Thyroid gland (tissue), 4 donors: Measurements from ENCODE around the gene BZW2.

Source experiments
- POLR2A ChIP-seq, 2 donors: fragments of 450-650 bp; IDR thresholded peaks; one replicate each; pipeline ENCODE4 v1.6.1; 2017; ENCODE audit warnings: antibody characterized with exemption in 2 of 2, mild to moderate bottlenecking in 2 of 2, moderate library complexity in 1 of 2
- TF ChIP-seq, protein P1 (sequence below), 6 experiments: fragments of 200-600 bp in 3 of 6; fragments of 450-650 bp in 3 of 6; sonication (generic) in 3 of 6; IDR thresholded peaks; one replicate each; pipeline ENCODE4 v1.5.1; 2016 to 2019; ENCODE audit warnings: antibody characterized with exemption in 6 of 6, mild to moderate bottlenecking in 2 of 6, inconsistent platforms in 1 of 6, moderate library complexity in 1 of 6

DNA sequence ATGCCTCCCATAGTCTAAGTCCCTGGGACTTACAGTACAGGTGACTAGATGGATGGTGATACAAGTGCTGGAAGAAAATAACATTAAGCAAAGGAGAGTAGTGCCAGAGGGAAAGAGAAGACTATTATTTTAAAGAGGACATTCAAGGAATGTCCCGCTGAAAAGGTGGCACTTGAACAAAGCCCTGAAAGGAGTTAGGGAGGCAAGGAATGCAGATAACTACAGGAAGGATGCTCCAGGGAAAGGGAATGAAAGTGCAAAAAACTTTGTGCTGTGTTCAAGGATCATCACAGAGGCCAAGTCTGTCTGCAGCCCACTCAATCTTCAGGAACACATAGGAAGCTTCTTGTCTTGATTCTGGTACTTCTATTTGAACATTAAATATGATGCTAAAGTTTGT lies 15.3 kb upstream of the BZW2 start:
- TF ChIP-seq, protein P1, sequence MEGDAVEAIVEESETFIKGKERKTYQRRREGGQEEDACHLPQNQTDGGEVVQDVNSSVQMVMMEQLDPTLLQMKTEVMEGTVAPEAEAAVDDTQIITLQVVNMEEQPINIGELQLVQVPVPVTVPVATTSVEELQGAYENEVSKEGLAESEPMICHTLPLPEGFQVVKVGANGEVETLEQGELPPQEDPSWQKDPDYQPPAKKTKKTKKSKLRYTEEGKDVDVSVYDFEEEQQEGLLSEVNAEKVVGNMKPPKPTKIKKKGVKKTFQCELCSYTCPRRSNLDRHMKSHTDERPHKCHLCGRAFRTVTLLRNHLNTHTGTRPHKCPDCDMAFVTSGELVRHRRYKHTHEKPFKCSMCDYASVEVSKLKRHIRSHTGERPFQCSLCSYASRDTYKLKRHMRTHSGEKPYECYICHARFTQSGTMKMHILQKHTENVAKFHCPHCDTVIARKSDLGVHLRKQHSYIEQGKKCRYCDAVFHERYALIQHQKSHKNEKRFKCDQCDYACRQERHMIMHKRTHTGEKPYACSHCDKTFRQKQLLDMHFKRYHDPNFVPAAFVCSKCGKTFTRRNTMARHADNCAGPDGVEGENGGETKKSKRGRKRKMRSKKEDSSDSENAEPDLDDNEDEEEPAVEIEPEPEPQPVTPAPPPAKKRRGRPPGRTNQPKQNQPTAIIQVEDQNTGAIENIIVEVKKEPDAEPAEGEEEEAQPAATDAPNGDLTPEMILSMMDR (IDR thresholded peaks at IDR 0.05): no peak
- no peak for TF ChIP-seq POLR2A (IDR thresholded peaks at IDR 0.05)
